PFSK-1 (cell line): ENCODE measurements around the gene APPL2.

ENCODE experiments used
- POLR2AphosphoS5 ChIP-seq: IDR thresholded peaks from 2 replicates; pipeline ENCODE4 v1.6.1; 2012; ENCODE audit warnings: low read depth, mild to moderate bottlenecking, control low read depth, low read length, moderate library complexity
- TAF1 ChIP-seq: IDR thresholded peaks from 2 replicates; pipeline ENCODE4 v1.6.1; 2012; ENCODE audit warnings: low read length, control low read depth, borderline replicate concordance; ENCODE audit not compliant: insufficient read depth
- TF ChIP-seq, protein P1 (sequence below), 2 experiments: IDR thresholded peaks; 2 replicates each; pipeline versions ENCODE4 v1.6.1 to v1.8.0; 2011 to 2012; ENCODE audit warnings: low read depth in 2 of 2, low read length in 2 of 2, control low read depth in 1 of 2, inconsistent platforms in 1 of 2, mild to moderate bottlenecking in 1 of 2, moderate library complexity in 1 of 2; ENCODE audit not compliant: insufficient read depth in 1 of 2

DNA sequence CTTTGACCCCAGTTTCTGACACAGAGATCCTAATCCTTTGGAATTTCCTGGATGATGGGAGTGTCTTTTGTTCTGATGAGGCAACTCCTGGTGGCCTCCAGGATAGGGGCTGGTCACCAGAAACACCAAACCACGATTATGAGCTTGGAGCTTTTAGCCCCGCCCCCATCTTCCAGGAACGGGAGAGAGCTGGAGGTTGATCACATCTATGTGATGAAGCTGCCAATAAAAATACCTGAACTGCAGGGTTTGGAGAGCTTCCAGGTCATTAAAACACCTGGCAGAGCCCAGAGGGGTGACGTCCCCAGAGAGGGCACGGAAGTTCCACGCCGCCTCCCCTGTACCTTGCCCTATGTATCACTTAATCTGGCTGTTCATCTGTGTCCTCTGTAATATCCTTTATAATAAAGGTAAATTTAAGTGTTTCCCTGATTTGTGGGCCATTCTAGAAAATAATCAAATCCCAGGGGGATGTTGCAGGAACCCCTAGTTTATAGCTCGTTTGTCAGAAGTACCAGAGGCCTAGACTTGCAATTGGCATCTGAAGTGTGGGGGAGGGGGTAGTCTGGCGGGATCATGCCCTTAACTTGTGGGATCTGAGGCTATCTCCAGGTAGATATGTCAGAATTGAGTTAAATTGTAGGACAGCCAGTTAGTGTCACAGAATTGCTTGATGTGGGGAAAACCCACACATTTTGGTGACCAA lies 21.2 kb downstream of the APPL2 start:
- TF ChIP-seq POLR2AphosphoS5, result no peak
- TF ChIP-seq, protein P1, sequence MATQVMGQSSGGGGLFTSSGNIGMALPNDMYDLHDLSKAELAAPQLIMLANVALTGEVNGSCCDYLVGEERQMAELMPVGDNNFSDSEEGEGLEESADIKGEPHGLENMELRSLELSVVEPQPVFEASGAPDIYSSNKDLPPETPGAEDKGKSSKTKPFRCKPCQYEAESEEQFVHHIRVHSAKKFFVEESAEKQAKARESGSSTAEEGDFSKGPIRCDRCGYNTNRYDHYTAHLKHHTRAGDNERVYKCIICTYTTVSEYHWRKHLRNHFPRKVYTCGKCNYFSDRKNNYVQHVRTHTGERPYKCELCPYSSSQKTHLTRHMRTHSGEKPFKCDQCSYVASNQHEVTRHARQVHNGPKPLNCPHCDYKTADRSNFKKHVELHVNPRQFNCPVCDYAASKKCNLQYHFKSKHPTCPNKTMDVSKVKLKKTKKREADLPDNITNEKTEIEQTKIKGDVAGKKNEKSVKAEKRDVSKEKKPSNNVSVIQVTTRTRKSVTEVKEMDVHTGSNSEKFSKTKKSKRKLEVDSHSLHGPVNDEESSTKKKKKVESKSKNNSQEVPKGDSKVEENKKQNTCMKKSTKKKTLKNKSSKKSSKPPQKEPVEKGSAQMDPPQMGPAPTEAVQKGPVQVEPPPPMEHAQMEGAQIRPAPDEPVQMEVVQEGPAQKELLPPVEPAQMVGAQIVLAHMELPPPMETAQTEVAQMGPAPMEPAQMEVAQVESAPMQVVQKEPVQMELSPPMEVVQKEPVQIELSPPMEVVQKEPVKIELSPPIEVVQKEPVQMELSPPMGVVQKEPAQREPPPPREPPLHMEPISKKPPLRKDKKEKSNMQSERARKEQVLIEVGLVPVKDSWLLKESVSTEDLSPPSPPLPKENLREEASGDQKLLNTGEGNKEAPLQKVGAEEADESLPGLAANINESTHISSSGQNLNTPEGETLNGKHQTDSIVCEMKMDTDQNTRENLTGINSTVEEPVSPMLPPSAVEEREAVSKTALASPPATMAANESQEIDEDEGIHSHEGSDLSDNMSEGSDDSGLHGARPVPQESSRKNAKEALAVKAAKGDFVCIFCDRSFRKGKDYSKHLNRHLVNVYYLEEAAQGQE (IDR thresholded peaks at IDR 0.05; ENCODE audit: insufficient read depth in 1 of 2, low read depth in 2 of 2, low read length in 2 of 2), result no peak
- TF ChIP-seq TAF1, result no peak
